HUDEP-2 (cell line): Measurements from ENCODE around the gene STARD10.
"Not testable (repeated sequence)": the region's sequence is repeated elsewhere in the genome, so short reads cannot be mapped to it uniquely, and the experiment has no call there.

ENCODE experiments used
- DNase-seq, 76 experiments: peaks; one replicate each; lab custom pipeline; 2025; ENCODE audit not compliant: unreplicated experiment in 76 of 76; lab: John Stamatoyannopoulos, UW

STARD10 gene

GRCh38 chr11:72826191-72826941, 32.5 kb upstream of the STARD10 start:
- no peak for DNase-seq

- DNase-seq: no peak
Measured at GRCh38 chr11:72825661-72826060, 31.8 kb upstream of the STARD10 start.

GRCh38 chr11:72824811-72825505, 31.1 kb upstream of the STARD10 start:
- no peak for DNase-seq

DNA sequence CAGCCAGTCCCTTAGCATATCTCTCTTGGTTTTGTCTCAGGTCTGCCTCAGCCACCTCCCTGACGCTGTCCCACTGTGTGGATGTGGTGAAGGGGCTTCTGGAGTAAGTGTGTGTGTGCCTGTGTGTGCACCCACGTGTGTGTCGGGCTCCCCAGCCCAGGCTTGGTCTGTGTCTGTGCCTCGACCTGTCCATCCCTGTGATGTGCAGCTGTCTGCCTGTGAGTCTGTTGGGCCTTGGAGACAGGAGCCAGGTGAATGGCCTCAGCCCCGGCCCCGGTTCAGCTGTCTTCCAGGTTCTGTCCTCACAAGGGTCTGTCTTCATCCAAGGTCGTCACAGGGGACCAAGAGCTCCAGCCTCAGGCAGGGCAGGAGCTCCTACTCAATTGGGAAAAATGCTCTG, 30.2 kb upstream of the STARD10 start:
- DNase-seq: no peak

DNA sequence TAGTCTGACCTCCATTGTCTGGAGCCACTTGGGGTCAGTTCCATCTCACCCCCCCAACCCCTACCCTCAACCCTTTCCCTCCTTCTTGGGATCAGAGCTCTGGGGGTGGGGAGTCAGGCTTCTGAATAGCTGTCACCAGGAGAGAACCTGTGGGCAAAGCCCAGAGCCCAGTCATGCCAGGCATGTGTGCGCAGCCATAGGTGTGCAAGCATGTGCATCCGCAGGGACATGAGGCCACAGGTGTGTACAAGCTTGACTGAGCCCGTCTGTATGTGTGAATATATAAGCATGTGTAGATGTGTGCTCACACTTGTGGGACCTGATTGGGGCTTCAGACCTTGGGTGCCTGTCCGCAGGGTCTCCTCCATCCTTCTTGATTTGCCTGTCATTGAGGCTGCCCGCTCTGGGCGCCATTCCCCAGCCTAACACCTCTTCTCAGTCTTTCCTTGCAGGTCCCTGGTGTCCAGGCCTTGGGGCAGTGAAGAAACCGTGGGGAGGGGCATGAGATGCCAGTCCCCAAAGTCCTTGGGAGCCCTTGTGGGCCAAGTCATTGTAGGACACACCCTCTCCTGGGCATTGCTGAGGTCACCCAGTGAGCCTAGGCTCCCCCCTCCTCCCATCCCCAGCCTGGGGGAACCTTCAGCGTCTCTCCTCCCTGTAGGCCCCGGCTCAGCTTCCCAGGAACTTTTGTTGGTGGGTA, 29.4 kb upstream of the STARD10 start:
- no peak for DNase-seq

GRCh38 chr11:72821920-72822799, 28.3 kb upstream of the STARD10 start:
- peak in 32 of 76 experiments; percentile 5 to 73 (median 52) for DNase-seq

DNA sequence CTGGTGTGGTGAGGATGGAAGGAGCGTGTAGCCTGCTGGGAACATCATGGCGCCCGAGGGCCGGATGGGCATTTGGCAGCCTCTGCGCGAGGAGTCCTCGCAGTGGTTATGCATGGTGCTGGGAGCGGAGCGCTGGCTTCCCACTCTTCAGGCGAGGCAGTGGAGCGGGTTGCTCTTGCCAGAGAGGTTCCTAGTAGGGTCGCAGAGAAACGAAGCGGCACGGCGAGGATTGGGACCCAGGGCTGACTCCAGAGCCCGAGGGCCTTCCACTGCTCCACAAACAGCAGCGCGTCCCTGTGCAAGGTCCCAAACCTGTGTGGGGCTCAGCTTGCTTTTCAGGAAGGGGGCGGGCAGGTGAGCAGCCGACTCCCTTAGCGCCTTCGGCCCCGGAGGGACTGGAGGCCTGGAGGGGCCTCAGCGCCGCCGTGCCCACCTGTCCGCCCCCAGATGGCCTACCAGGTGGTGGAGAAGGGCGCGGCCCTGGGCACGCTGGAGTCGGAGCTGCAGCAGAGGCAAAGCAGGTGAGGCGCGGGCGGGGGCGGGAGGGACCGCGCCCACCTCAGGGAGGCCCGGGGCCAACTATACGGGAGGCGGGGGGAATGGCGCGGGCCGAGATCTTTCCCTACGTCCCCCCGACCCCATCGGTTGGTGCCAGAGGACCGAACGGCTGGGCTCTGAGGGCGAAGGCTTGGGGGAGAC, 27.5 kb upstream of the STARD10 start:
- DNase-seq: no peak

DNA sequence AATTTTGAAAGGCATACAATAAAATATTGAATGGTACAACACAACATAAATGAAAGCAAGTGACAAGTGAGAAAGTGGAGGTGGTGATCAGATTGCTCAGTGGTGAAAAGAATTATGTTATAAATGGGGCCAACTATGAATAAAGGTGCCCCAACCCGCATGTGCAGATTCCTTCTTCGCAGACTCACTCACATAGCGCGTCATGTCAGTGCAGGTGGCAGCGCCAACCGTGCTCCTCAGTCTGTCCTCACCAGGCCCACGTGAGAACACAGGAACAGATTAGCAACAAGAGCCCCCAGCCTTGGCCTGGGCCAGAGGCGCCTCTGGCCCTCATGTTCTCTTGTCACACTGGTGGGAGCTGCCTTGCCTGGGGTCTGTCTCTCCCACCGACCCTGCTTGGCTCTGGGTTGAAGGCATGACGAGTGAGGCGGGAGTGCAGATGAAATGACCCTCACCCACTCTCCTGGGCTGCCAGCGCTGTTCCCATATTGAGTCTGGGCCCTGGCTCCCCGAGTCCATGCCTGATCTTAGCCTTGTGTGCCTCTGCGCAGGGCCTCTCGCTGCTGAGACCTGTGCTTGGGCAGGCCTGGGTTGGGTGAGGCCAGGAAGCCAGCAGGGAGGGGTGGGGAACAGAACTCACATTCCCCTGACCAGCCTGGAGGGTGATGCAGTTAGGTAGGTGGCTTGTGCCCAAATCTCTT, 26.7 kb upstream of the STARD10 start:
- DNase-seq: no peak

GRCh38 chr11:72818971-72819370, 25.1 kb upstream of the STARD10 start:
- DNase-seq: no peak

DNA sequence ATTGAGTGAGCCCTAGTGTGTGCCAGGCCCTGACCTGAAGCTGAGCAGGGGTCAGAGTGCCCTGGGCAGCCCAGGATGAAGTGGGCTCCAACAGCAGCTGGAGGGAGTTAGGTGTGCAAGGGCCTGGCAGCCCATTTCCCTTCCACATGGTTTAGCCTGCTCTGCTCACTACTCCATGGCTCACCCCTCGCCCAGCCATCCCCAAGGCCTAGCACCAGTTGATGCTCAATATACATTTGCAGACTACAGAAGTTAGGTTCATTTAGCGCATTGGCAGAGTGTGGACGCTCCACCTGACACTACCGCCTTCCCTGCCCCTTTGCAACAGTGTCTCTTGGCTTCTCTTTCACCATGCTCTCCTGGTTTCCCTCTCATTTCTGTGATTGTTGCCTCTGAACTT, 24.1 kb upstream of the STARD10 start:
- DNase-seq: no peak

GRCh38 chr11:72816404-72816990, 22.6 kb upstream of the STARD10 start:
- peak in 33 of 76 experiments; percentile 4 to 60 (median 23) for DNase-seq

DNA sequence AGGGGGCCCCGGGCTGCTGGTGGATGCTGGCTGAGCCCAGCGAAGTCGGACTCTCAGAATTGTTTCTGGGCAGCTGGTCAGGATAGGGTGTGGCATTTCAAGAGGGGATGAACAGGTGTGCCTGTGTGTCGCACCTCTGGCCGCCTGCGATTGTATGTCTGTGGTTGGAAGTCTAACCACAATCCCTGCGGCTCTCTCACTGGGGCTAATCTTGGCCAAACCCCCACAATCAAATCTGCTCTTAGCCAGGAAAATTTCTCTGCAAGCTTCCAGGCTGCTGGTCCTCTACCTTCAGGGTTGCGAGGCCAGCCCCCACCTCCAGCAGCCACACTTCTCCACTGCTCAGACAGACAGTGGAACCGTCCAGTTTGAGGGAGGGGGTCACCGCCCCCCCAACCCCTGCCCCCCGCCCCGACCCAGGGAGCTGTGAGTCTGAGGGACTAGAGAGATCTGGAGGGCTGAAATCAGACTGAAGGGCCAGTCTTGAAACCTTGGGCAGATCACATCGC, 21.3 kb upstream of the STARD10 start:
- DNase-seq: peak in 26 of 76 experiments; percentile 8 to 58 (median 30)

DNA sequence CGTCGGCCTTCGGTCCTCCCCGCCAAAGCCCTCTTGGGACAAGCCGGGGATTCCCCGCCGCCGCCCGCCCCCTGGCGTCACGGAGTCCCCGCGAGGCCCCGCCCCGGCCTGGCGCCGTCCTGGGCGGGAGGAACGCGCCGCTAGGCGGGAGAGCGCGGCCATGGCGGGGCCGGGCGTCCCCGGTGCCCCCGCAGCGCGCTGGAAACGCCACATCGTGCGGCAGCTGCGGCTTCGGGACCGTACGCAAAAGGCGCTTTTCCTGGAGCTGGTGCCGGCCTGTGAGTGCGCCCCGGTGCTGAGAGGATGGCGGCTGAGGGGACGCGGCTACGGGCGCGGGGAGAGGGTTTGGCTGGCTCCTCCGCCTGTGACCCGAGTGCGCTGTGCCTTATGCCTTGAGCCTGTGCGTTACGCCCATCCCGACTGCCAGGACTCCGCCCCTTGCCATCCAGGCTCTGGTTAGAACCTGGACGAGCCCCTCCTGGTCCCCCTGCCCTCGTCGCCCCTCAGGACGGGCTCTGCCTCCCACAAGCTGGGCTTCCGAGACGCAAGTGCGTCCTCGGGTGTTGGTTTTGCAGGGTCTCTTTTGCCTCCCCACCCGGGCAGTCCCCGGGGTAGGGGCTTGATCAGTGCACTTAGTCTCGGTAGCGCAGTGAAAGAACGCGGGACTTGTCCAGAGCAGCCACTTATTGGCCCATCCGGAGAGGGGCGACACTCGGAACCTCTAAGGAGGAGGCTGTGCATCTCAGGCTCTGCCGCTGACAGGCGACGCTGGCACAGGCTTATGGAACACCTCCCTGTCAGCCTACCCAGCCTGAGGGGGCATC, 20.7 kb upstream of the STARD10 start, which contains the start of gene ATG16L2:
TSS of gene ATG16L2 (plus strand) at position 126 of the 824 bp plus-strand sequence. CDS start at position 161, 35 bp downstream.
- DNase-seq: peak in 71 of 76 experiments; percentile 33 to 92 (median 75)

DNA sequence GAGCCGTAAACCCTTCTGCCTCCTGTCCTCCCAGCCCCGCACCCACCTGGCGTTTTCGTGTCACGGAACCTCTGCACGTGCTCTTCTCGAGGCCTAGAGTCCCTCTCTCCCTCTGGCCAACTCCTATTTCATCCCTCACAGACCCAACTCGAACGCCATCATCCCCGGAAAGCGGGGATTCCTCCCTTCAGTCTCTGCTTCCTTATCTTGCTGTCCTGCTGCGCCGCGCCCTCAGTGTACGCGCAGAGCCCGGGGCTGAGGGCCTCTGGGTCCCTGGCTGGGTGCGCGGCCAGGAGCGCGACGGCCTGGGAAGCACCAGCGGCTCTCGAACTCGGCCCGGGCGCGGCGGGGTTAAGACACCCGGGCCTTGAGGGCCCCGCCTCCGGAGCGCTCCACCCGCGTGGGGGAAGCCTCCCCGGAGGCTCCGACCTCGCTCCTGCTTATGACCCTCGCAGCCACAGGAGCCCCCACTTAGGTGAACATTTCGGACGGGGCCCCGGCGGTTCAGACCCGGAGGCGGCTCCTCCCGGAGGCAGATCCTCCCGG, 20.0 kb upstream of the STARD10 start:
- peak in 73 of 76 experiments; percentile 35 to 92 (median 76) for DNase-seq

DNA sequence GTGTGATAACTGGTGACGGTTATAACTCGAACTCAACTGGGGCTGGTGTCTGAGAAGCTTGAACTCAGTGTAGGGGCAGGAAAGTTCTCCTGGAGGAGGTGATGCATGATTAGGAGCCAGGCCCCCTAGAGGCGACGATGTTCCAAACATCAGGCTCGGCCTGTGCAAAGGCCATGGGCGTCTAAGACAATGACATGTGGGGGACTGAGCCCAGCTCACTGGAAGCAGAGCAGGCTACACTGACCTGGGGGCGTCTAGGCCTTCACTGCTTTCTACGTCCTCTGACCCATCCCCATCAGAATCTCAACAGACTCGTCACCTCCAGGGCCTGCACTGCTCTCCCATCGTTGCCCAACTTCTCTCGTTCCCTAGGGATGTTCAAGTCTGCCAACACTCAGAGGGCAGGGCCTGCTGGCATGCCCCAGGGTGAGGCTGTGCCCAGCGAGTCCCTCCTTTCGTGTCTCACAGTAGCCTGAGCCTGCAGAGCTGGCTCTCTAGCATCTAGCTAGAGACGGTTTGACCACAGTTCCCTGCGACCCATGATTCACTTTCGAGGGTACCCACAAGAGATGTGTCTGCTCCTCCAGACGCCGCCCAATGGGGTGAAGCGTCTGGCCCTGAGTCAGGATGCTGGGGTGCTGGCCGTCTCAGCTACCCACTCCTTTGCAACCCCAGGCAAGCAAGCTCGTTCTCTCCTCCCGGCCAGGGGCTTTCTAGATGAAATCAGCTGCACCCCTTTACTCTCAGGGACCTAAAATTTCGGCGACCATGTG, 19.3 kb upstream of the STARD10 start:
- peak in 67 of 76 experiments; percentile 5 to 76 (median 52) for DNase-seq

DNA sequence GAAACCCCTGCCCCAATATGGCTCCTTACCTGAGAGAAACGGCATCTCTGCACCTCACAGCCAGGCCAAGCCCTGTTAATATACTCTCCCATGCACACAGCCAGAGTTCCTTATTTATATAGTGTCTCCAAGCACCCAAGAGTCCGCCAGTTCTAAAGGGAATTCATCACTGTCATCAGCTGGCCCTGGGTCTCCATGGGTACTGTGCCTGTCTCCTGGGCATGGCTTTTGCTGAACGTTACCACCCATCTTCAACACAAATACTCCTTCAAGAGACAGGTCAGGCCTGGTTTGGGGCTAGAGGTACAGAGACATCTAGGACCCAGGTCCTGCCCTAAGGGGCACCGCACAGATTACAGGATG, 18.7 kb upstream of the STARD10 start:
- no peak for DNase-seq

DNA sequence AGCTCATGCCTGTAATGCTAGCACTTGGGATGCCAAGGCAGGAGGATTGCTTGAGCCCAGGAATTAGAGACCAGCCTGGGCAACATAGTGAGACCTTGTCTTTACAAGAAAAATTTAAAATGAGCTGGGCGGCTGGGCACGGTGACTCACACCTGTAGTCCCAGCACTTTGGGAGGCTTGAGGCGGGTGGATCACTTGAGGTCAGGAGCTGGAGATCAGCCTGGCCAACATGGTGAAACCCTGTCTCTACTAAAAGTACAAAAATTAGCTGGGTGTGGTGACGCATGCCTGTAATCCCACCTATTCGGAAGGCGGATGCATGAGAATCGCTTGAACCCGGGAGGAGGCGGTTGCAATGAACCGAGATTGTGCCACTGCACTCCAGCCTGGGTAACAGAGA, 17.8 kb upstream of the STARD10 start:
- not testable (repeated sequence) for DNase-seq
